Common myeloid progenitor, CD34-positive (primary cell): Measurements from ENCODE around the gene DDN.

Experiments
- CTCF ChIA-PET: fragments of 350-600 bp; sonication (Branson Sonifier 250); formaldehyde crosslinking; loops from one replicate; lab custom pipeline; 2021; ENCODE audit warnings: antibody characterized with exemption; lab: Charles Lee
- POLR2A ChIA-PET: fragments of 350-600 bp; sonication (Branson Sonifier 250); formaldehyde crosslinking; loops from one replicate; lab custom pipeline; 2021; ENCODE audit warnings: antibody characterized with exemption; lab: Charles Lee
- DNase-seq, 3 donors: peaks; one replicate each; pipeline versions ENCODE4 v3.0.0 to v3.0.0-alpha.2; 2013
- H3K27ac ChIP-seq, 2 experiments: 1 replicate in 1 of 2; 2 replicates in 1 of 2; pipeline ENCODE4 v1.7.0; 2013; ENCODE audit warnings: inconsistent platforms in 2 of 2, low read length in 2 of 2, mild to moderate bottlenecking in 2 of 2, low read depth in 1 of 2, moderate library complexity in 1 of 2; ENCODE audit not compliant: severe bottlenecking in 2 of 2, insufficient read depth in 1 of 2, poor library complexity in 1 of 2
- H3K27me3 ChIP-seq, 5 experiments: replicated peaks in 2 of 5; 1 replicate in 3 of 5; 2 replicates in 2 of 5; pipeline versions ENCODE4 v1.6.1 to v1.7.0; 2013; ENCODE audit warnings: low read length in 4 of 5, mild to moderate bottlenecking in 2 of 5, moderate library complexity in 2 of 5, inconsistent platforms in 1 of 5; ENCODE audit not compliant: insufficient read depth in 5 of 5, control insufficient read depth in 4 of 5
- H3K36me3 ChIP-seq, 4 experiments: 1 replicate in 2 of 4; 2 replicates in 2 of 4; pipeline versions ENCODE4 v1.6.1 to v1.7.0; 2013; ENCODE audit warnings: low read length in 3 of 4, control low read depth in 1 of 4, mild to moderate bottlenecking in 1 of 4; ENCODE audit not compliant: control insufficient read depth in 4 of 4, insufficient read depth in 4 of 4
- H3K4me1 ChIP-seq, 4 experiments: 1 replicate in 3 of 4; 2 replicates in 1 of 4; pipeline versions ENCODE4 v1.6.1 to v1.7.1; 2013; ENCODE audit warnings: low read length in 3 of 4, mild to moderate bottlenecking in 3 of 4, control low read depth in 1 of 4, inconsistent platforms in 1 of 4, moderate library complexity in 1 of 4; ENCODE audit not compliant: control insufficient read depth in 4 of 4, insufficient read depth in 4 of 4; ENCODE audit errors: control extremely low read depth in 1 of 4
- H3K4me3 ChIP-seq, 7 experiments: 1 replicate in 4 of 7; 2 replicates in 3 of 7; pipeline versions ENCODE4 v1.5.1 to v1.7.0; 2013; ENCODE audit warnings: mild to moderate bottlenecking in 7 of 7, low read length in 6 of 7, moderate library complexity in 6 of 7, inconsistent platforms in 2 of 7, low read depth in 2 of 7, control low read depth in 1 of 7; ENCODE audit not compliant: insufficient read depth in 4 of 7, control insufficient read depth in 1 of 7; ENCODE audit errors: extremely low read depth in 1 of 7
- H3K9me3 ChIP-seq, 5 experiments: 1 replicate in 4 of 5; 2 replicates in 1 of 5; pipeline versions ENCODE4 v1.6.1 to v1.7.1; 2013; ENCODE audit warnings: low read length in 4 of 5, mild to moderate bottlenecking in 2 of 5, inconsistent platforms in 1 of 5, low read depth in 1 of 5, moderate library complexity in 1 of 5; ENCODE audit not compliant: control insufficient read depth in 4 of 5, insufficient read depth in 2 of 5; ENCODE audit errors: control extremely low read depth in 1 of 5
- WGBS: methylation state at CpG from one replicate; pipeline ENCODE4 v1.1.5; 2013; ENCODE audit not compliant: insufficient coverage; 5-methylcytosine and 5-hydroxymethylcytosine counted together

The DDN gene

GRCh38 chr12:48961331-48961730 lies 37.8 kb downstream of the DDN start:
- 63% methylated on average over 4 of the region's 4 CpGs for WGBS
- CTCF ChIA-PET = interaction anchor here (47.1 to 75.7 kb wide), 2 partner anchors 8 to 22 kb away, joined by 1637 read pairs; partner anchors contain the start of genes ARF3, DDN, FKBP11 and WNT1
- no peak overlapping the region for H3K4me3 ChIP-seq
- POLR2A ChIA-PET = no interaction called here
- DNase-seq = no peak
- peaks cover 0 to 3% (median 0%) of the 10 kb centered on the region in 5 experiments for H3K27me3 ChIP-seq
- no peaks in the 10 kb centered on the region for H3K9me3 ChIP-seq
- peaks cover 8 to 19% (median 14%) of the 10 kb centered on the region in 4 experiments for H3K4me1 ChIP-seq
- H3K36me3 ChIP-seq = no peaks in the 10 kb centered on the region
- no peak overlapping the region for H3K27ac ChIP-seq

- Histone ChIP-seq H3K36me3 (no peaks in the 10 kb centered on the region), H3K4me3 (no peak overlapping the region), H3K9me3 (no peaks in the 10 kb centered on the region), H3K27ac (no peak overlapping the region), H3K27me3 (peaks cover 0 to 3% (median 0%) of the 10 kb centered on the region in 5 experiments), H3K4me1 (peaks cover 10 to 22% (median 18%) of the 10 kb centered on the region in 4 experiments)
- WGBS = 100% methylated on average over 2 of the region's 3 CpGs
- POLR2A ChIA-PET = no interaction called here
- no peak for DNase-seq
- CTCF ChIA-PET = interaction anchor here (47.1 to 75.7 kb wide), 2 partner anchors 8 to 21 kb away, joined by 1637 read pairs; partner anchors contain the start of genes ARF3, DDN, FKBP11 and WNT1
Measured at GRCh38 chr12:48960834-48961233, 38.3 kb downstream of the DDN start.

GRCh38 chr12:48958049-48958388 lies 41.2 kb downstream of the DDN start:
- Histone ChIP-seq H3K36me3 (peaks cover 0 to 9% (median 2%) of the 10 kb centered on the region in 4 experiments), H3K27me3 (peaks cover 0 to 3% (median 0%) of the 10 kb centered on the region in 5 experiments), H3K4me1 (peaks cover 26 to 51% (median 43%) of the 10 kb centered on the region in 4 experiments), H3K9me3 (no peaks in the 10 kb centered on the region), H3K4me3 (peak overlapping the region in 6 of 7 experiments; percentile 78 to 96 (median 88)), H3K27ac (peak overlapping the region in 1 of 2 experiments; percentile 78)
- no CpG with 5 or more reads among the region's 3 CpGs for WGBS
- POLR2A ChIA-PET = interaction anchor here (0.7 to 1.8 kb wide), 5 partner anchors 16 to 174 kb away, joined by 4 to 7 read pairs (median 4); partner anchors contain the start of gene WNT1
- CTCF ChIA-PET = interaction anchor here (1.1 to 75.7 kb wide), 3 partner anchors 11 to 105 kb away, joined by 4 to 1637 read pairs (median 1637); partner anchors contain the start of genes ARF3, DDN, FKBP11 and WNT1
- no peak for DNase-seq

GRCh38 chr12:48957141-48958048 lies 41.8 kb downstream of the DDN start, which contains the start of gene ARF3:
ARF3 (minus strand) TSS chr12:48957487; CDS start chr12:48941095, 16,392 bp downstream.
- Histone ChIP-seq H3K36me3 (peaks cover 0 to 16% (median 9%) of the 10 kb centered on the region in 4 experiments), H3K27me3 (peaks cover 0 to 3% (median 0%) of the 10 kb centered on the region in 5 experiments), H3K27ac (peak within 1 kb of the TSS; percentile 50 to 78), H3K4me1 (peaks cover 26 to 55% (median 43%) of the 10 kb centered on the region in 4 experiments), H3K4me3 (peak within 1 kb of the TSS; percentile 78 to 99 (median 88)), H3K9me3 (no peaks in the 10 kb centered on the region)
- ChIA-PET CTCF (interaction anchor here (0.6 to 75.7 kb wide), 5 partner anchors 12 to 104 kb away, joined by 3 to 1637 read pairs (median 4); partner anchors contain the start of genes ARF3, DDN, FKBP11 and RND1), POLR2A (interaction anchor here (0.6 to 1.8 kb wide), 8 partner anchors 9 to 221 kb away, joined by 3 to 8 read pairs (median 4); partner anchors contain the start of gene WNT1)
- WGBS = under 1% methylated on average over 41 of the region's 58 CpGs
- DNase-seq = peak; percentile 92 to 95 (median 94)

- ChIA-PET CTCF (interaction anchor here (1.1 to 75.7 kb wide), 4 partner anchors 13 to 103 kb away, joined by 3 to 1637 read pairs (median 820); partner anchors contain the start of genes ARF3, DDN, FKBP11 and RND1), POLR2A (interaction anchor here (1.0 to 1.8 kb wide), 4 partner anchors 10 to 32 kb away, joined by 4 to 8 read pairs (median 6); partner anchors contain the start of gene WNT1)
Measured at GRCh38 chr12:48956279-48957140, 42.7 kb downstream of the DDN start.

More at GRCh38 chr12:48956279-48957140, 42.7 kb downstream of the DDN start:
- Histone ChIP-seq H3K27me3 (no peaks in the 10 kb centered on the region), H3K4me1 (peaks cover 26 to 55% (median 43%) of the 10 kb centered on the region in 4 experiments), H3K36me3 (peaks cover 0 to 22% (median 14%) of the 10 kb centered on the region in 4 experiments), H3K9me3 (no peaks in the 10 kb centered on the region), H3K4me3 (peak overlapping the region; percentile 78 to 99 (median 88)), H3K27ac (peak overlapping the region; percentile 50 to 78)
- WGBS = 0% methylated on average over 10 of the region's 29 CpGs
- peak; percentile 63 to 88 (median 82) for DNase-seq
